Testis (tissue), 2 donors: ENCODE measurements around the gene ANAPC15.
"Not testable (repeated sequence)": the region's sequence is repeated elsewhere in the genome, so short reads cannot be mapped to it uniquely, and the experiment has no call there.

Source experiments
- CTCF ChIP-seq, 3 experiments: fragments of 450-650 bp in 2 of 3; fragments of 200-600 bp in 1 of 3; sonication (generic) in 1 of 3; IDR thresholded peaks; one replicate each; pipeline ENCODE4 v1.5.1; 2016 to 2019; ENCODE audit warnings: antibody characterized with exemption in 3 of 3, mild to moderate bottlenecking in 2 of 3, moderate library complexity in 1 of 3
- POLR2A ChIP-seq: fragments of 450-650 bp; IDR thresholded peaks from one replicate; pipeline ENCODE4 v1.6.1; 2017; ENCODE audit warnings: antibody characterized with exemption, mild to moderate bottlenecking, moderate library complexity

DNA sequence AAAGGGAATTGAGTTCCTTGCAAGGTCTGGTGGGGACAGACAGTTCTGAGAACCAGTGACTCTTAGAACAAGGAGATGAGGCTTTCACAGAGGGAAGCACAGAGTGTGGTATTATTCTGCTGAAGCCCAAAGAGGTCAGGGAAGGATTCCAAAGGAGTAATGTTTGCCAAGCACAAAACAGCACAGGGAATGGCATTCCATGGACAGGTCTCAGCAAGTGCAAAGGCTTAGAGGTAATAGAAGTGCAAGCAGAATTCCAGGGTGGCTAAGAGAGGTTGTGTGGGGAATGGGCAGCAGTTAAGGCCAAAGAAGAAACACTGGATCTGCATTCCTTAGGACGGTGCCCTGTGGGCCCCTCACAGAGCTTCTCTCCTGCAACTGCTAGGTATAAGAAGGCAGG is 29.6 kb upstream of the ANAPC15 start:
- TF ChIP-seq CTCF (IDR thresholded peaks at IDR 0.05); POLR2A: not testable (repeated sequence)
